Ectodermal cell (in vitro differentiated cells): ENCODE data around the gene LIPM.

Source experiments
- H3K27ac ChIP-seq: 2 replicates; pipeline ENCODE4 v1.7.0; 2013; ENCODE audit warnings: mild to moderate bottlenecking, low read depth, low read length; ENCODE audit not compliant: insufficient read depth, poor library complexity, severe bottlenecking
- H3K27me3 ChIP-seq: 2 replicates; pipeline ENCODE4 v1.7.0; 2013; ENCODE audit warnings: mild to moderate bottlenecking, low read length; ENCODE audit not compliant: insufficient read depth, control insufficient read depth, poor library complexity, severe bottlenecking
- H3K36me3 ChIP-seq: one replicate; pipeline ENCODE4 v1.7.0; 2013; ENCODE audit warnings: low read length; ENCODE audit not compliant: control insufficient read depth, insufficient read depth
- H3K4me1 ChIP-seq: one replicate; pipeline ENCODE4 v1.7.0; 2013; ENCODE audit warnings: low read length; ENCODE audit not compliant: control insufficient read depth, insufficient read depth
- H3K4me3 ChIP-seq: 2 replicates; pipeline ENCODE4 v1.7.0; 2013; ENCODE audit warnings: low read depth, low read length, control low read depth; ENCODE audit not compliant: insufficient read depth
- H3K9me3 ChIP-seq: 2 replicates; pipeline ENCODE4 v1.7.0; 2013; ENCODE audit warnings: mild to moderate bottlenecking, low read length, moderate library complexity; ENCODE audit not compliant: control insufficient read depth
- WGBS, 2 experiments: methylation state at CpG; one replicate each; pipeline ENCODE4 v1.1.7; 2013; ENCODE audit warnings: missing lambda C conversion rate in 2 of 2; 5-methylcytosine and 5-hydroxymethylcytosine counted together

The LIPM gene

GRCh38 chr10:88800152-88801125 lies 2.1 kb upstream of the LIPM start:
- no peaks in the 10 kb centered on the region for H3K9me3 ChIP-seq
- no peak overlapping the region for H3K4me3 ChIP-seq
- peaks cover 4% of the 10 kb centered on the region for H3K4me1 ChIP-seq
- WGBS, 2 experiments: 100% methylated on average over 2 of the region's 2 CpGs; no CpG with 5 or more reads in 1 of the 2 experiments
- no peak overlapping the region for H3K27ac ChIP-seq
- no peaks in the 10 kb centered on the region for H3K36me3 ChIP-seq
- H3K27me3 ChIP-seq: no peaks in the 10 kb centered on the region

GRCh38 chr10:88803641-88804040 lies 1.1 kb downstream of the LIPM start:
- H3K36me3 ChIP-seq: no peaks in the 10 kb centered on the region
- H3K27ac ChIP-seq: no peak overlapping the region
- H3K4me1 ChIP-seq: peaks cover 4% of the 10 kb centered on the region
- H3K27me3 ChIP-seq: no peaks in the 10 kb centered on the region
- no peak overlapping the region for H3K4me3 ChIP-seq
- 95% methylated on average over 2 of the region's 2 CpGs; no CpG with 5 or more reads in 1 of the 2 experiments for WGBS, 2 experiments
- H3K9me3 ChIP-seq: no peaks in the 10 kb centered on the region

GRCh38 chr10:88804083-88804812 lies 1.7 kb downstream of the LIPM start:
- Histone ChIP-seq H3K36me3 (no peaks in the 10 kb centered on the region), H3K9me3 (no peaks in the 10 kb centered on the region), H3K4me3 (no peak overlapping the region), H3K27ac (no peak overlapping the region), H3K4me1 (peaks cover 4% of the 10 kb centered on the region), H3K27me3 (no peaks in the 10 kb centered on the region)
- 29 to 40% methylated on average over 6 of the region's 6 CpGs for WGBS, 2 experiments

GRCh38 chr10:88805361-88805760 lies 2.8 kb downstream of the LIPM start:
- 70 to 78% methylated on average over 1 of the region's 2 CpGs for WGBS, 2 experiments
- Histone ChIP-seq H3K4me1 (peaks cover 4% of the 10 kb centered on the region), H3K4me3 (no peak overlapping the region), H3K27ac (no peak overlapping the region), H3K27me3 (no peaks in the 10 kb centered on the region), H3K9me3 (no peaks in the 10 kb centered on the region), H3K36me3 (no peaks in the 10 kb centered on the region)

GRCh38 chr10:88805924-88806323 lies 3.4 kb downstream of the LIPM start:
- H3K9me3 ChIP-seq: no peaks in the 10 kb centered on the region
- H3K36me3 ChIP-seq: no peaks in the 10 kb centered on the region
- H3K27ac ChIP-seq: no peak overlapping the region
- peaks cover 4% of the 10 kb centered on the region for H3K4me1 ChIP-seq
- WGBS, 2 experiments: 94 to 97% methylated on average over 3 of the region's 3 CpGs
- no peaks in the 10 kb centered on the region for H3K27me3 ChIP-seq
- no peak overlapping the region for H3K4me3 ChIP-seq

- Histone ChIP-seq H3K4me1 (no peaks in the 10 kb centered on the region), H3K4me3 (no peak overlapping the region), H3K36me3 (no peaks in the 10 kb centered on the region), H3K27ac (no peak overlapping the region), H3K27me3 (no peaks in the 10 kb centered on the region), H3K9me3 (no peaks in the 10 kb centered on the region)
- WGBS, 2 experiments: 84 to 86% methylated on average over 4 of the region's 4 CpGs
Observed at GRCh38 chr10:88809621-88810020, 7.1 kb downstream of the LIPM start.

GRCh38 chr10:88810196-88810961 lies 7.8 kb downstream of the LIPM start:
- Histone ChIP-seq H3K4me1 (no peaks in the 10 kb centered on the region), H3K36me3 (no peaks in the 10 kb centered on the region), H3K27ac (no peak overlapping the region), H3K4me3 (no peak overlapping the region), H3K9me3 (no peaks in the 10 kb centered on the region), H3K27me3 (no peaks in the 10 kb centered on the region)
- 39 to 40% methylated on average over 5 of the region's 5 CpGs for WGBS, 2 experiments

GRCh38 chr10:88813200-88813599 lies 10.7 kb downstream of the LIPM start:
- Histone ChIP-seq H3K36me3 (no peaks in the 10 kb centered on the region), H3K27me3 (no peaks in the 10 kb centered on the region), H3K27ac (no peak overlapping the region), H3K9me3 (no peaks in the 10 kb centered on the region), H3K4me1 (no peaks in the 10 kb centered on the region), H3K4me3 (no peak overlapping the region)
- WGBS, 2 experiments: 89 to 91% methylated on average over 6 of the region's 6 CpGs

GRCh38 chr10:88819290-88819689 lies 16.8 kb downstream of the LIPM start:
- Histone ChIP-seq H3K4me3 (no peak overlapping the region), H3K36me3 (no peaks in the 10 kb centered on the region), H3K27me3 (no peaks in the 10 kb centered on the region), H3K9me3 (no peaks in the 10 kb centered on the region), H3K4me1 (no peaks in the 10 kb centered on the region), H3K27ac (no peak overlapping the region)
- 81 to 85% methylated on average over 3 of the region's 3 CpGs for WGBS, 2 experiments
